DMS53 (cell line): ENCODE measurements around the gene ATXN7L3B.

Experiments
- DNase-seq: peaks from one replicate; lab custom pipeline; 2025; lab: John Stamatoyannopoulos, UW

The ATXN7L3B gene, protein sequence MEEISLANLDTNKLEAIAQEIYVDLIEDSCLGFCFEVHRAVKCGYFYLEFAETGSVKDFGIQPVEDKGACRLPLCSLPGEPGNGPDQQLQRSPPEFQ

DNA sequence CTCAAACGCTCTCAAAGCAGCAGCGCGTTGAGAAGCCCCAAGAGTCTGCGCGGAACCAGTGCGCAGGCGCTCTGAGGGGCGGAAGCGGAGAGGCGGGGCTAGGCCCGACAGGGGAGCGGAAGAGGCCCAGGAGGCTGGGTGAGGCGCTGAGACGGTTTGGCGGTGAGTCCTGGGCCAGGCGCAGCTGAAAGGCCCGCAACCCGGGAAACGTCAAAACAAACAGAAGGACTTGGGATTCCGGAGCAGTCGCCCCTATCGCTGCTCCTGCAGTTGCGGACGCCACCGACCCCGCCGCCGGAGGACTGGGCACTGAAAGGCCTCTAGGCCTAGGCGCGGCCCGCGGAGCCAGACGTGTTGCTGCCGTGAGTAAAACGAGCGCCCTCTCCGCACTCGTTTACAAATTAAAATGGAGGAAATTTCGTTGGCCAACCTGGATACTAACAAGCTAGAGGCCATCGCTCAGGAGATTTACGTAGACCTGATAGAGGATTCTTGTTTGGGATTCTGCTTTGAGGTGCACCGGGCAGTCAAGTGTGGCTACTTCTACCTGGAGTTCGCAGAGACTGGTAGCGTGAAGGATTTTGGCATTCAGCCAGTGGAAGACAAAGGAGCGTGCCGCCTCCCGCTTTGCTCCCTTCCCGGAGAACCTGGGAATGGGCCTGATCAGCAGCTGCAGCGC, at the start of gene ATXN7L3B:
ATXN7L3B (plus strand) TSS at position 129 of the 679 bp plus-strand sequence; CDS start at position 407, 278 bp downstream.
- peak; percentile 99 for DNase-seq

DNA sequence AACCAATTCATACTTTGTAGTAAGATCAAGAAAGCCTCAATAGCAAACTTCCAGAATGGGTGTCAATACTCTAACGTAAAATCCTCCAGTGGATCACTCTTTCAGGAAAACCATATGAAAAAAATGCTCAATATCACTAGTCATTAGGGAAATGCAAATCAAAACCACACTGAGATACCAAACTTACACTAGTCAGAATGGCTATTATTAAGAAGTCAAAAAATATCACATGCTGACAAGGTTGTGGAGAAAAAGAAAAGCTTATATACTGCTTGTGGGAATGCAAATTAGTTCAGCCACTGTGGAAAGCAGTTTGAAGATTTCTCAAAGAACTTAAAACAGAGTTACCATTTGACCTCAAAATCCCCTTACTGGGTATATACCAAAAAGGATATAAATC, 49.5 kb upstream of the ATXN7L3B start:
- DNase-seq = no peak

DNA sequence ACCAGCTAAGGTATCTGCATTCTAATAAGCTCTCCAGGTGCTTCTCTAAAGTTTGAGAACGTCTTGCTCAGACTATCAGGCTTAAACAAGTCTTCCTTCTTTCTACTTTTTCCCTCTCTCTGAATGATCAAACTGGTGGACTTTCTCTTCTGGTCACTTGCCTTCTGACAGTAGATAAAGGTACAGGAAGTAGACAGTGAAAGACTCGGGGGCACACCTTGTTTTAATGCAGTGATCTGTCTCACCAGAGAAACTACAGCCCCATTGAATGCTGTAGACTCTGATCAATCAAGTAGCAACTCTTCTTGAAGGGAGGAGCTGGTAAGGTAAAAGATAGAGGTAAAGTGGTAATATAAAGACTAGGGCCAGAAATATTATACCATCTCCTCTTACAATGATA, 48.1 kb upstream of the ATXN7L3B start:
- no peak for DNase-seq

DNA sequence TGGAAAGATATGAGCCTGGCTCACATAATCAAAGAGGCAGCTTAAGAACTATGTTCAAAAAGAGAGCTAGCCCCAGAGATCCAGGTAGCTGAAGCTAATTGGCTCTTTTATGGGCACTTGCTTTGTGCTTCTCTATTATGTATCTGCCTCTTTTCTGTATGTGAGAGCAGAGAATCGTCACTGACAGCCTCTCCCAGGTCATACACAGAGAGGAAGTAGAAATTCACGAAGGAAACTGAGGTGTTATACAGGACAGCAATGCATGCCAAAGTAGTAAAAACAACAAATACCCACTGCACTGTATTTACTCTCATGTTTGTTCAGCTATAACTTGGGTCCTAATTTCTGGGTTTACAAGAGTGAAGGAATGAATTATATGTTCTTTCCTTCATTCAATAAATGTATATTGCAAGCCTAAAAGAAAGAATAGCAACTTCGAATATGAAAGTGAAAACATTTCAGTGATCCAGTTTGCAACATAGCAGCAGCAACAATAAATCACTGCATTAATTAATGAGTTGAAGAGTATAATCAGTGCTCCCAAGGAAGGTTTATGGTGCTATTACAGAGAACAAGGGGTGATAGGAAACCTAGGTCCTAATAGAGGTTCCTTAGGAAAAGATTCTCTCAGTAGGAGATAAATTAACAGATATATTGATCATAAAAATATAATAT, 47.1 kb upstream of the ATXN7L3B start:
- DNase-seq = peak; percentile 70

DNA sequence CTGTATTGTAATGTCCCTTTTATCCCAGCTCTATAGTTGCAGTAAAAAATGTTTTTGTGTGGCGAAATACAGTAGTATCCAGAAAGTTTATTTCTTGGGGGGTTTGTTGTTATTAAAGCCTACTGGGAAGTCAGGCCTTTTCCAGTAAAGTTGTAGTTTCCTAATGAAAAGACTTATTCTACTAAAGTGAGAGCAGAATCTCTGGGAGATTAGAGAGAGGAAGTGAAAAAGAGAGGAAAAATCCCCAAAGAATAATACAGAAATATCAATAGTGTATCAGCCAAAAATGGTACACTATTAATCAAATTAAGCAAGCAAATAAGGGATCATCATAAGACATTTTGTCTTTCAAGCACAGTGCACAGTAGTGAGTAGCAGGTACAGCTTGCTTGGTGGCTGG, 46.3 kb upstream of the ATXN7L3B start:
- DNase-seq = no peak

DNA sequence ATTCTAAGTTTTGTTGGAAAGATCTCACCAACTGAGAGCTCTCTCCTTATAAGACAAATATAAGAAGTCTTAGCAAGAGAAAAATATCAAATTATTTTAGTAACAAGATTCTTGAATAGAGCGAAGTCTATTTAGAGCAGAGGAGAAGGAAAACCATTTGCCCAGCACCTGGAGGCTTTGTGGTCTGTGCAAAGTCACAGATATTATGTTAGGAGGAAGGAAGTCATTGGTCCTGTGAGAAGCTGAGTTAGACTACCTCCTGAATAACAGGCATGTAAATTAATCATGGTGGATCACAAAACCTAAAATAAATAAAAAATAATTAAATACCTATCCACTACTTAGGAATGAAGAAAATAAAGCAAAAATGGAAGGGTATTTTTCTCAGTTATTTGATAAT, 38.4 kb upstream of the ATXN7L3B start:
- DNase-seq = no peak

DNA sequence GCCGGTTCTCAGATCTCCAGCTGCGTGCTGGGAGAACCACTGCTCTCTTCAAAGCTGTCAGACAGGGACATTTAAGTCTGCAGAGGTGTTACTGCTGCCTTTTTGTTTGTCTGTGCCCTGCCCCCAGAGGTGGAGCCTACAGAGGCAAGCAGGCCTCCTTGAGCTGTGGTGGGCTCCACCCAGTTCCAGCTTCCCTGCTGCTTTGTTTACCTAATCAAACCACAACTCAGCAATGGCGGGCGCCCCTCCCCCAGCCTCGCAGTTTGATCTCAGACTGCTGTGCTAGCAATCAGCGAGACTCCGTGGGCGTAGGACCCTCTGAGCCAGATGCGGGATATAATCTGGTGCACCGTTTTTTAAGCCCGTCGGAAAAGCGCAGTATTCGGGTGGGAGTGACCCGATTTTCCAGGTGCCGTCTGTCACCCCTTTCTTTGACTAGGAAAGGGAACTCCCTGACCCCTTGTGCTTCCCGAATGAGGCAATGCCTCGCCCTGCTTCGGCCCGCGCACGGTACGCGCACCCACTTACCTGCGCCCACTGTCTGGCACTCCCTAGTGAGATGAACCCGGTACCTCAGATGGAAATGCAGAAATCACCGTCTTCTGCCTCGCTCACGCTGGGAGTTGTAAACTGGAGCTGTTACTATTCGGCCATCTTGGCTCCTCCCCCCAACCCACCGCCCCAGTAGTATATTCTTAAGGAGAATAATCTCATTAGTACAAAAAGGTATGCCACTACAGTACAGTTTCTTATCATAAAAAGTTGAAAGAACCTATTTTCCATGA, 28.6 kb upstream of the ATXN7L3B start:
- DNase-seq = peak; percentile 82

DNA sequence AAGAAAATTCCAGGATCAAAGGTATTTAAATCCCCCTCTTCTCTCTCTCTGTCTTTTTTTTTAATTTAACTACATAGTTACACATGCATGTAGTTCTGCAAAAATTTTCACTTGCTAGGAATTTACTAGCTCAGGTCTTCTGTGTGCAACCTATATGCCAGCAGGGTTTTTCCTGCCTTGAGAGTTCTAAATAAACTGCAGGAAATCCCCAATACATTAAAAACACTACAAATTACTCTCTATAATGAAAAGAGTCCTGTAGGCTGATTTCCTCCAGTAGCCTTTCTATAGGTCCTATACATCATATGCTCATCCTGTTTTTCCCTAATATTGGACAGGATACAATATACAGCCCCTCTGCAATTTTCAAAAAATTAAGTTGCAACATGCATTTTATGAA, 27.7 kb upstream of the ATXN7L3B start:
- DNase-seq = peak; percentile 35

DNA sequence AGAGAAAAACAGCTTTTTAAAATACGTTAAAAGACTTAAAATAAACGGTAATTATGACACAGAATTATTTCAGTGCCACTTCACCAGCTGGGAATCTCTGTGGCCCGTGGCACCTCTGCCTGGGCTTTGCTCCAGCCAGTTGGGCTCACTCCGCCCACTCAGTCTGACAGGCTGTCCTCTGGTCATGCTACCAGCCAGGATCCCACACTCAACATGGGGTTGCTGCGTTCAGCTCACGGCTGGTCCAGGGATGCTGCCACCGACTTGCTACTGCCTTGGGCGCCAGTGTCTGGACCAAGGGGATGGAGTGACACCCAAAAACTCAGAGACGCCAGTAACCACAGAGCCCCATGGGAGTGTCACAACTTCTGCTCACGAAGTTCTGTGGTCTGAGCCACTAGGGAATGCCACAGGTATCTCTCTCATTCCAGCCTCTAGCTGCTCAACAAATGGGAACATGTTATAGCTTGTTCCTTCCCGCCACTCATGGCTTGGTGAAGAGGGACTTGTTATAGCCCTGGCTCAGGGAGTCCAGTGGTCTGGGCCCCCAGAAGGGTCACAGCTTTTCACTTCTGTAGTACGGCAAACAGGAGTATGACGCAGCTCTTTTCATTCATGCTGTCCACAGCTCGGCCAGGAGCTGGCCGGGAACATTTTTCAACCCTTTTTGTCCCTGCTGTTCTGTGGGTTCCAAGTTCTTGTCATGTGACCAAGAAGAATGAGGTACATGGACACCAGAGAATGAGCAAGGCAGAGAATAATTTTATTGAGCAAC, 23.4 kb upstream of the ATXN7L3B start:
- no peak for DNase-seq

DNA sequence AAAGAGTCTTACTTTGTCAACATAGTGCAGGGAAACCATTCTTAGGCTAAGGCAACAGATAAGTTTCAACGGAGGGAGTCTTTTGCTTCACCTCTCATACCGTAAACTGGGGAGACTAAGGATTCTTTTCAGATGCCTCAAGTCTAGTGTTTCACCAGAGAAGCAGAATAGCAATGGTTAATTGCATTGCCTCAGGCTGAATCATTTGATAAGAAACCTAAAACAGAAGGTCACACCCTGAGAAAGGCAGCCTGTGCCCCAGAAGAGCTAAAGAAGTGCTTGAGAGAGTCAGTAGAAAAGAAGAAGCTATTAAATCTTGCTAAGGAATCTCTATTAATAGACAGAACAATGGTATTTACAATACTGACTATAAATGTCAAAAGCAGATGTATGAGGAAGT, 21.8 kb upstream of the ATXN7L3B start:
- DNase-seq = no peak

DNA sequence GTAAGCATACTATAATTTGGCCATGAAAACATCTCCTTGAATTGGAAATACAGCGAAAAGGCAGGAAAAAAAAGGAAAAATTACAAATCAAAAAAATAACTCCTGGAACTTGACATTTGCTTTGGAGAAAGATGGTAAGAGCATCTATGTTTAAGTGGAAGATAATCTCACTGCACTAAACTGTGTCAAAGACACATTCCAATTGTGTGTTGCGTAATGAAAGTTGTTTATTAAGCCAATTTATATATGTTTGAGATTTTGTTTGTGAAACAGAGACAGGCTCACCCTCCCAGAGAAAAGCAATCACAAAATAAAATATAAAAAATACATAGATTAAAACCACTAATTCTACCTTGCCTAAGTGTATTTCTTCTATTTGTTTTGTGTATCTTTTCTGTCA, 11.1 kb upstream of the ATXN7L3B start:
- DNase-seq = no peak

DNA sequence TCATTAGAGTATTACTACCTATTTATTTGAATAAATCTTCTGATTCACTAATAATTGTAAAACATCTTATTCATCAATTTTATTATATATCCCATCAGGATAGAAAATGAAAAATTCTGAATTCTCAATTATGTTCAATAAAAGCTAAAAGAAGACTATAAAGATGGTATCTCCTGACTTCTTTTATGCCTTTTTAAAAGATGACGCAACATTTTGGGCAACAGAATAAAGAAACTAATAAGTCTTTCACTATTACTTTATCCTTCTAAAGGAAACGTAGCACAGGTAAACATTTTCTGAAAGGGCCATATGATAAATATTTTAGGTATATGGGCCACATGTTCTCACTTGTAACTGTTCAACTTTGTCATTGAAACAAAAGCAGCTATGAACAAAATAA, 10.1 kb upstream of the ATXN7L3B start:
- DNase-seq = no peak

DNA sequence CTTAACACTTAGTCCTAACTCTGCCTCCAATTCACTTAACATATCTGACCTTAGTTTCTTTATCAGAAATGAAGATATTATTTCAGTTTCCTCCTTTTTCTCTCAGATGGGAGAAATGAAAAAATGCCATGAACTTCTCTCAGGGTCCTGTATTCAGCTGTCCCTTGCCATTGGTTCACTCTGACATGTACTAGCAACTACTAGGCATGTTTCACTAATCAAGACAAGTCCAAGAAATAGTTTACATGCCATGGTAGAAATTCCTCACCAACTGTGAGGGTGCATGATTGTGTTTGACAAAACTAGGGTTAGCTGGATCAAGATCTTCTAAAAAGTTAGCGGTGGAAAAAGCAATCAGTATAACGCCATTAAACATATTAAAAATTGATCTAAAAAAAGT, 7.0 kb upstream of the ATXN7L3B start:
- DNase-seq = no peak

DNA sequence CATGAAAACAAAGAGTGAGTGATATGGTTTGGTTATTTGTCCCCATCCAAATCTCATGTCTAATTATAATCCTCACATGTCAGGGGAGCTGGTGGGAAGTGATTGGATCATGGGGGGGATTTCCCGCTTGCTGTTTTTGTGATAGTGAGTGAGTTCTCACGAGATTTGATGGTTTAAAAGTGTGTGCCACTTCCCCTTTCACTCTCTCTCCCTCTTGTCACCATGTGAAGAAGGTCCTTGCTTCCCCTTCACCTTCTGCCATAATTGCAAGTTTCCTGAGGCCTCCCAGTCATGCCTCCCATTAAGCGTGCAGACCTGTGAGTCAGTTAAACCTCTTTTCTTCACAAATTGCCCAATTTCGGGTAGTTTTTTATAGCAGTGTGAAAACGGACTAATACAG, 2.1 kb upstream of the ATXN7L3B start:
- DNase-seq = no peak

DNA sequence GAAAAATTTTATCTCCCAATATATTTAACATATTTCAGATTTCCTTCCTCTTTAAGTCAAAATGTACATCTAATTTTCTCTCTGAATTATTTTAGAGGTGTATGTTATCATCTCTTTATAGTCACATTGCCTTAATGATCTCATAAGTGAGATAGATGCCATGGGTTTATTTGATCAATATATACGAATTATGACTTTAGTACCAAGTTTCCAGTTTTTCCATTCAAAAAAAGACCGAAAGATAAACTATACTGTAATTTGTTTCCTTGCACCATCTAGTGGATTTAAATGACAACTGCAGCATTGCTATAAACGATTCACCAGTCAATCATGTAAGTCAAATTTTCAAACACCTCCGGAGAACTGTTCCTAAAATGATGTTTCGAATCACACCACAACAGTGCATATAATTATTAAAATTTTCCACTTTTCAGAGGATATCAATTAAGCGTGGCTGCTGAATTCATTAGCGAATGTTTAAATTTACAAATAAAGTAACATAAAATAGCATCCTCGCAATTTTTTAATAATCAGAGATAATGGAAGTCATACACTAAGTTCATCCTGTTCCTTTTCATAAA, 419 bp upstream of the ATXN7L3B start:
- DNase-seq = peak; percentile 88

DNA sequence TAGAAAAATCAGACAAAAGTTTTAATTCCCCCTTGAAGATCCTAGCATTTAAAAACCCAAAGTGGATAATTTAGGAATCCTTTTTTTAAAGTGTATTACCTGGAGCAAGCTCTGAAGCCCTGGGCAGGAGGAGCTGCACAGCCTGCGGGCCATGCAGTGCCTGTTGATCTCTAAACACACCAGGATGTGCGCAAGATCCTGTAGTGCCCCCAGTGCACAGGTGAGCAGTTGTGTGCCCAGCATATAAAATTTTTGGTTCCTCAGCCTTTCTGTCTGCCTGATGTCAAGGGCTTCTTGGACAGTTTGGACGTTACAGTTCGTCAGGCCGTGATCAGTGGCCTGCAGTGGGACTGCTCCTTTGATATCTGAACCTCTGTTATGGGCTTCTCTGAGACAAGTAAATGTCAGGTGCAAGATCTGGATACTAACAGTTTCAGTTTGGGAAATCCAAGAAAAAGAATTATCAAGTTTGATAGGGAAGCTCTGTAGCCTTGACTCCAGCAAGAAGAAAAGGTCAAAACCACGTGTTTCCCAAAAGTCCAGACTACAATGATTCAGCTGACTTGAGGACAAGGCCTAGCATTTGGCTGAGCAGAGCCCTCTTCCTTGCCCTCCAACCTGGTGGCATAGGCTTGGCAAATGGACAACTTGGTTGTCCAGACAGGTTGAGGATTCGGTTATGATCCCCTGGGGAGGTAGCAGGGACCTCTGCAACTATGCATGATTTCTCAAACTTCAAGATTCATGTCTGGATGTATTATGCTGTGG, 1.0 kb downstream of the ATXN7L3B start:
- DNase-seq = peak; percentile 64

DNA sequence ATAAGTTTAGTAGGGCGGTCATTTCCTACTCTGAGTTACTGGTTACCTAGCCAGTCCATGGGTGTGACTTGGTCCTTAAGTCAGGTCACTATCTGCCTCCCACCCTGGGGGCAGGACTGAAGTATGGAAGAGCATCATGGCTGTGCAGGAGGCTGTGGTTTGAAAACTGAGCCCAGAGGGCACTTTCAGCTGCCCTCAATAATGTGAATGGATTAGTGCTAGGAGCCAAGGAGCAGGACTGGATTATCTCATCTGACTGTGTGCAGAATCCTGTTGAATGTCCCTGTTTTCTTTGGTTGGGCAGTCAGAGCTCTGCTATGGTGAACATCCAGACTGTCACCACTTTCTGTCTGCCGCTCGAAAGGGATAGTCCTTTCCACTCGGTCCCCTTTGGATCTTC, 1.6 kb downstream of the ATXN7L3B start:
- DNase-seq = peak; percentile 26

DNA sequence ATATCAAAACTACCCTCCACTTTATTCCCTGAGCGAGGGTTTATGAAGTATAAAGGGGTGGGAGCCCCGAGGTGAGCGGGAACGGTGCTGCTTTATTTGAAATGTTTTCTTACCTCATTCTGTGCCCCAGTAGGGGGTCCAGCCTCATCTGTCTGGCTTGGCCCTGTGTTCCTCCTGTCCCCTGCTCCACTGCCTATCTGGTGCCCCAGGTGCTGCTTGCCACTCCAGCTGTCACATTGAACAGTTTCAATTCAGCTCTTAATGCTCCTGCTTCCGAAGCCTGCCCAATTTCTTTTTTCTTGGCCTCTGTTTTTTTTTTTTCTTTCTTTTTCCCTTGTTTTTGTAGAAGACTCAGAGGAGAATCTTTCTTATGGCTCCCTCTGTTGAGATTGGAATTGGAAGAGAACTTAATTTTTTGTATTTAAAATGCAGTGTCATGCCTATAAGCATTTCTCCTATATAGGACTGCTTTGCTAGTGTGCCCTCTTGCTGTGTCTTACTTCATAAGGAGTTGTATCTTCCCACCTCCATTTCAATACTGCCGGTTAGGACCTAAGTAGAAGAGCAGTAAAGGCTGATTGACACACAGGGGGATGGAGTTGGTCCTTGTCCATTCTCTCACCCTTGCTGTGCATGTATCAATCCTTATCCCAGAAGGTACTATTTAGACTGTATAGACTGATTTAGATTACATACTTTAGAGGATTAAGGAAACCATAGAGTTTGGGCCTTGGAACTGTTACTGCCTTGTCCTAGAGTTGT, 2.3 kb downstream of the ATXN7L3B start:
- peak; percentile 19 for DNase-seq

DNA sequence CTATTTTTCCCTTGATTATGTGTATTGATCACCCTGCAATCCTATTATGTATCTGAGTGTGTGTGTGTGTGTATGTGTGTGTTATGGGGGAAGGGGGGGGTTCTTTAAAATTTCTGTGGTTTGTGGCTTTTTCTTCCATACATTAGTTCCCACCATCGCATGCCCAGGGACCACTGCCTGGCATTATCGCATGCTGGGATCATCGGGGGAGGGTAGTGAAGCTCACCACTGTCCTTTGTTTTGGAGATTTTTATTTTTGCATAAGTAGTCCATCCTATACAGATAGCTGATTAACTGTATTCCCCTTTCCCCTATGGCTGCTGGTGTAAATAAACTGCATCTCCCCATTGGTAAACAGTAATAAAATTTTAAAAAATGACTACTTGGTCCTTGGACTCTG, 3.4 kb downstream of the ATXN7L3B start:
- DNase-seq = no peak

DNA sequence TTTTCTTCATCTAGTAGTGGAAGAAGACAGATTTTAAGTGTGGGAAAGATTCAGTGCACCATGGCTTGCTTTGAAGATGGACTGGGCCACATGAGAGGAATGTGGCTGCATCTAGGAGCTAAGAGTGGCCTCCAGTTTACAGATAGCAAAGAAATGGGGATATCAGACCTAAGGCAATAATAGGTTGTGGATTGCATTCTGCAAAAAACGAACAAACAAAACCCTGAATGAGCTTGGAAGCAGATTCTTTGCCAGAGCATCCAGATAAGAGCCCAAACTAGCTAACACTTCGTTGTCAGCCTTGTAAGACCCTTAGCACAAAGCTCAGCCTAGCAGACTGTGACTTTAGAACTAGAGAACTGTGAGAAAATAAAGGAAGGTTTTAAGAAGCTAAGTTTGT, 9.6 kb downstream of the ATXN7L3B start:
- DNase-seq = no peak
